K562 (cell line): ENCODE measurements around the gene GARIN1A. TPM values are rescaled to one million over a fixed set of nuclear protein-coding genes. Genes with fewer than 3 reads are reported as not detected.

Experiments
- CBFA2T2 ChIP-seq: fragments of 450-650 bp; conservative IDR thresholded peaks from 2 replicates; pipeline ENCODE4 v1.6.1; 2017; ENCODE audit warnings: mild to moderate bottlenecking
- E2F3 ChIP-seq: fragments of 250-450 bp; sonication (Bioruptor Pico); IDR thresholded peaks from 2 replicates; pipeline ENCODE4 v1.4.0; 2020; ENCODE audit warnings: mild to moderate bottlenecking
- FOSL1 ChIP-seq: fragments of 200-800 bp; sonication (Bioruptor generic); conservative IDR thresholded peaks from 2 replicates; pipeline ENCODE4 v1.6.1; 2016; ENCODE audit warnings: missing genetic modification characterization, missing compliant biosample characterization
- FOXK1 ChIP-seq: sonication (generic); formaldehyde crosslinking; IDR thresholded peaks from 2 replicates; pipeline ENCODE4 v1.8.0; 2022; ENCODE audit warnings: missing genetic modification reagents, mild to moderate bottlenecking, borderline replicate concordance
- HIVEP1 ChIP-seq: fragments of 250-450 bp; sonication (Bioruptor Pico); IDR thresholded peaks from 2 replicates; pipeline ENCODE4 v1.4.0; 2020; ENCODE audit warnings: mild to moderate bottlenecking
- HNRNPLL ChIP-seq: fragments of 200-400 bp; formaldehyde crosslinking; IDR thresholded peaks from 2 replicates; pipeline ENCODE4 v1.6.1; 2017; ENCODE audit warnings: low read length, low read depth, mild to moderate bottlenecking; ENCODE audit not compliant: poor library complexity, severe bottlenecking
- MAZ ChIP-seq, 2 experiments: fragments of 450-650 bp in 1 of 2; sonication (generic) in 1 of 2; formaldehyde crosslinking; IDR thresholded peaks in 1 of 2; conservative IDR thresholded peaks in 1 of 2; 2 replicates each; pipeline versions ENCODE4 v1.4.0 to v1.5.0; 2020; ENCODE audit warnings: mild to moderate bottlenecking in 1 of 2, missing genetic modification reagents in 1 of 2
- MEIS2 ChIP-seq: fragments of 450-650 bp; IDR thresholded peaks from 2 replicates; pipeline ENCODE4 v1.6.1; 2014; ENCODE audit warnings: mild to moderate bottlenecking; ENCODE audit not compliant: partially characterized antibody
- SMARCE1 ChIP-seq: fragments of 450-650 bp; IDR thresholded peaks from 2 replicates; pipeline ENCODE4 v1.7.1; 2016; ENCODE audit warnings: mild to moderate bottlenecking
- THRA ChIP-seq: fragments of 450-650 bp; IDR thresholded peaks from 2 replicates; pipeline ENCODE4 v1.6.1; 2017; ENCODE audit warnings: mild to moderate bottlenecking, moderate library complexity
- XRCC4 ChIP-seq: IDR thresholded peaks from one replicate; pipeline ENCODE4 v1.6.1; 2011; ENCODE audit not compliant: insufficient read depth, insufficient read length; ENCODE audit errors: extremely low read depth
- ZBTB17 ChIP-seq: fragments of 450-650 bp; formaldehyde crosslinking; IDR thresholded peaks from 2 replicates; pipeline ENCODE4 v1.4.0; 2020; ENCODE audit warnings: mild to moderate bottlenecking
- ZFP30 ChIP-seq: fragments of 250-450 bp; sonication (Bioruptor Pico); IDR thresholded peaks from 2 replicates; pipeline ENCODE4 v1.8.0; 2022; ENCODE audit warnings: moderate library complexity, mild to moderate bottlenecking, inconsistent platforms, borderline replicate concordance
- ZNF175 ChIP-seq: fragments of 200-800 bp; sonication (Bioruptor generic); IDR thresholded peaks from 2 replicates; pipeline ENCODE4 v1.6.1; 2016; ENCODE audit warnings: low read depth, mild to moderate bottlenecking, missing genetic modification characterization, missing compliant biosample characterization
- ZNF444 ChIP-seq: fragments of 250-450 bp; sonication (Bioruptor Pico); IDR thresholded peaks from 2 replicates; pipeline ENCODE4 v1.4.0; 2020; ENCODE audit warnings: mild to moderate bottlenecking, moderate library complexity
- ZNF592 ChIP-seq: fragments of 450-650 bp; IDR thresholded peaks from 2 replicates; pipeline ENCODE4 v1.6.1; 2017; ENCODE audit warnings: antibody characterized with exemption, mild to moderate bottlenecking
- ZNF785 ChIP-seq: fragments of 250-450 bp; sonication (Bioruptor Pico); IDR thresholded peaks from 2 replicates; pipeline ENCODE4 v1.4.0; 2020; ENCODE audit warnings: mild to moderate bottlenecking
- ZZZ3 ChIP-seq: fragments of 450-650 bp; IDR thresholded peaks from 2 replicates; pipeline ENCODE4 v1.6.1; 2016; ENCODE audit warnings: antibody characterized with exemption, mild to moderate bottlenecking, moderate library complexity
- polyA plus RNA-seq, 8 experiments: library from polyadenylated mRNA; depleted of rRNA in 4 of 8; stranded (reverse) in 5 of 8; unstranded in 3 of 8; fragments of >200 nt; fragmentation: Nextera tagmentation in 2 of 8; fragmentation: Illumina TruSeq in 1 of 8; extraction: Ambion mirVana in 2 of 8; extraction: Trizol in 1 of 8; gene quantifications; 2 replicates each; pipeline versions ENCODE4 v1.2.1 to v1.2.3, GENCODE V29; 2011 to 2014; ENCODE audit warnings: inconsistent platforms in 1 of 8, missing spikeins in 1 of 8
- total RNA-seq, 7 experiments: library from RNA; depleted of rRNA in 6 of 7; stranded (reverse); fragments of >200 nt in 6 of 7; fragmentation: Illumina TruSeq in 2 of 7; extraction: Trizol in 2 of 7; gene quantifications; 2 replicates each; pipeline versions ENCODE4 v1.2.1 to v1.2.3, GENCODE V29; 2011 to 2021; ENCODE audit warnings: low replicate concordance in 1 of 7
- TF ChIP-seq, protein P1 (sequence below), 2 experiments: fragments of 250-450 bp in 1 of 2; fragments of 450-650 bp in 1 of 2; sonication (Bioruptor Pico) in 1 of 2; IDR thresholded peaks; 2 replicates each; pipeline versions ENCODE4 v1.6.1 to v1.8.0; 2016 to 2021; ENCODE audit warnings: mild to moderate bottlenecking in 2 of 2, moderate library complexity in 2 of 2, missing compliant biosample characterization in 1 of 2, missing genetic modification characterization in 1 of 2
- TF ChIP-seq, protein P2 (sequence below): fragments of 450-650 bp; IDR thresholded peaks from 2 replicates; pipeline ENCODE4 v1.6.1; 2016; ENCODE audit warnings: antibody characterized with exemption
- TF ChIP-seq, protein P3 (sequence below): fragments of 450-650 bp; formaldehyde crosslinking; IDR thresholded peaks from 2 replicates; pipeline ENCODE4 v1.4.0; 2022; ENCODE audit warnings: missing genetic modification characterization

Gene GARIN1A
- total and polyA plus RNA-seq, 9 of the 15 experiments (the other 6 are each of a cell fraction or from before 2014, with no cell fraction given), result 0.01 to 0.41 (median 0.04) TPM; not detected in 3

DNA sequence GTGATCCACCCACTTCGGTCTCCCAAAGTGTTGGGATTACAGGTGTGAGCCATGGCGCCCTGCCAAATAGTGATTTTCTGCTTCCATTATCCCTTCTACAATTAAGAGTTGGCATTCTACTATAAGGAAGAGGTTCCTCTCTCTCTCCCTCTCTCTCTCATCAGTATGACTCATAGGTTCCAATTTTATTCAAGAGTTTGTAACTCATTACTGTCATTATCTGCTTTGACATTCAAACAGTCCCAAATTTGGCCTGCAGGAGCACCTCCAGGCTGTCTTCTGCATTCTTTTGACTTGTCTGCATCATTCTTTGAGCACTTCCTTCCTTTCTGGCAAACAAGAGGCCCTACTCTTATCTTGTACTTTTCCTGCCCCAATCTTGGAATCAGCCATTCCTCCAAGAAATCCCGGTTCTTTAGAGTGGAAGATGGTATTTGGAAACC lies 33.8 kb downstream of the GARIN1A start (continued):
- TF ChIP-seq, protein P1, sequence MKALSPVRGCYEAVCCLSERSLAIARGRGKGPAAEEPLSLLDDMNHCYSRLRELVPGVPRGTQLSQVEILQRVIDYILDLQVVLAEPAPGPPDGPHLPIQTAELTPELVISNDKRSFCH (CRISPR knock-in tag; IDR thresholded peaks at IDR 0.05), result no peak
- TF ChIP-seq, protein P1 (tag; IDR thresholded peaks at IDR 0.05), result 0 out of 2 replicates have a peak, but pooled peaks have one; percentile 29
- no peak for TF ChIP-seq ZFP30 (CRISPR knock-in tag)
- no peak for TF ChIP-seq FOXK1 (CRISPR knock-in tag)
- no peak for TF ChIP-seq ZNF592
- TF ChIP-seq MAZ (CRISPR knock-in tag; conservative IDR thresholded peaks at IDR 0.05 in 1 of 2, IDR thresholded peaks at IDR 0.05 in 1 of 2), result no peak
- no peak for TF ChIP-seq ZZZ3
- no peak for TF ChIP-seq THRA
- no peak for TF ChIP-seq HNRNPLL
- no peak for TF ChIP-seq E2F3
- no peak for TF ChIP-seq CBFA2T2
- peak; percentile 15; the same call in 1 of the 2 replicates for TF ChIP-seq SMARCE1
- peak; percentile 92 for TF ChIP-seq FOSL1 (tag)
- TF ChIP-seq XRCC4, result no peak
- TF ChIP-seq, protein P2, sequence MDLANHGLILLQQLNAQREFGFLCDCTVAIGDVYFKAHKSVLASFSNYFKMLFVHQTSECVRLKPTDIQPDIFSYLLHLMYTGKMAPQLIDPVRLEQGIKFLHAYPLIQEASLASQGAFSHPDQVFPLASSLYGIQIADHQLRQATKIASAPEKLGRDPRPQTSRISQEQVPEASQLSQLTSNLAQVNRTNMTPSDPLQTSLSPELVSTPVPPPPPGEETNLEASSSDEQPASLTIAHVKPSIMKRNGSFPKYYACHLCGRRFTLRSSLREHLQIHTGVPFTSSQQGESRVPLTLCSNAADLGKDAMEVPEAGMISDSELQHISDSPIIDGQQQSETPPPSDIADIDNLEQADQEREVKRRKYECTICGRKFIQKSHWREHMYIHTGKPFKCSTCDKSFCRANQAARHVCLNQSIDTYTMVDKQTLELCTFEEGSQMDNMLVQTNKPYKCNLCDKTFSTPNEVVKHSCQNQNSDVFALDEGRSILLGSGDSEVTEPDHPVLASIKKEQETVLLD, result no peak
- no peak for TF ChIP-seq HIVEP1 (CRISPR knock-in tag)
- TF ChIP-seq ZNF444 (CRISPR knock-in tag), result no peak
- no peak for TF ChIP-seq ZBTB17 (CRISPR knock-in tag)
- TF ChIP-seq, protein P3, sequence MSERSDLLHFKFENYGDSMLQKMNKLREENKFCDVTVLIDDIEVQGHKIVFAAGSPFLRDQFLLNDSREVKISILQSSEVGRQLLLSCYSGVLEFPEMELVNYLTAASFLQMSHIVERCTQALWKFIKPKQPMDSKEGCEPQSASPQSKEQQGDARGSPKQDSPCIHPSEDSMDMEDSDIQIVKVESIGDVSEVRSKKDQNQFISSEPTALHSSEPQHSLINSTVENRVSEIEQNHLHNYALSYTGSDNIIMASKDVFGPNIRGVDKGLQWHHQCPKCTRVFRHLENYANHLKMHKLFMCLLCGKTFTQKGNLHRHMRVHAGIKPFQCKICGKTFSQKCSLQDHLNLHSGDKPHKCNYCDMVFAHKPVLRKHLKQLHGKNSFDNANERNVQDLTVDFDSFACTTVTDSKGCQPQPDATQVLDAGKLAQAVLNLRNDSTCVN, result no peak
- no peak for TF ChIP-seq ZNF785 (CRISPR knock-in tag)
- peak; percentile 39 for TF ChIP-seq MEIS2
- TF ChIP-seq ZNF175 (CRISPR knock-in tag), result no peak
